Measurements from ENCODE around the gene LAMA3.

The LAMA3 gene

DNA sequence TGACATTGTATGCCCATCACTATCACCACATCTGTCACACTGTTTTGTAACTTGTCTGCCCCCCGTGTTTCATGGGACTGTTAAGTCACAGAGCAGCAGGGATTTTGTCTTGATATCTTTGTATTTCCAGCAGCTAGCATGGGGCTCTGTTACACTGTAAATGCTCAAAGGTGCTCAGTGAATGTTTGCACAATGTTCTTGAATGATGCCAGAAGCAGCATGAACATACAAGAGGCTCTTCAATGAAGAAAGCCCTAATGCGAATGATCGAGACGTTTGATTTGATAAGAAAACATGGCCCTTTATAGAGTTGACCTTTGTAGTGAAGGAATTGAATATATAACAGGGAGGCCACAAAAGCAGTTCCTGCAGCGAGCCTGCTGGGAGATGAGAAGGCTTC, 204.4 kb downstream of the LAMA3 start:
- DNase-seq (ENCODE audit: low spot score) = no peak
- TF ChIP-seq, protein P1, sequence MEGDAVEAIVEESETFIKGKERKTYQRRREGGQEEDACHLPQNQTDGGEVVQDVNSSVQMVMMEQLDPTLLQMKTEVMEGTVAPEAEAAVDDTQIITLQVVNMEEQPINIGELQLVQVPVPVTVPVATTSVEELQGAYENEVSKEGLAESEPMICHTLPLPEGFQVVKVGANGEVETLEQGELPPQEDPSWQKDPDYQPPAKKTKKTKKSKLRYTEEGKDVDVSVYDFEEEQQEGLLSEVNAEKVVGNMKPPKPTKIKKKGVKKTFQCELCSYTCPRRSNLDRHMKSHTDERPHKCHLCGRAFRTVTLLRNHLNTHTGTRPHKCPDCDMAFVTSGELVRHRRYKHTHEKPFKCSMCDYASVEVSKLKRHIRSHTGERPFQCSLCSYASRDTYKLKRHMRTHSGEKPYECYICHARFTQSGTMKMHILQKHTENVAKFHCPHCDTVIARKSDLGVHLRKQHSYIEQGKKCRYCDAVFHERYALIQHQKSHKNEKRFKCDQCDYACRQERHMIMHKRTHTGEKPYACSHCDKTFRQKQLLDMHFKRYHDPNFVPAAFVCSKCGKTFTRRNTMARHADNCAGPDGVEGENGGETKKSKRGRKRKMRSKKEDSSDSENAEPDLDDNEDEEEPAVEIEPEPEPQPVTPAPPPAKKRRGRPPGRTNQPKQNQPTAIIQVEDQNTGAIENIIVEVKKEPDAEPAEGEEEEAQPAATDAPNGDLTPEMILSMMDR (IDR thresholded peaks at IDR 0.05; ENCODE audit: extremely low read depth, missing control alignments) = no peak

DNA sequence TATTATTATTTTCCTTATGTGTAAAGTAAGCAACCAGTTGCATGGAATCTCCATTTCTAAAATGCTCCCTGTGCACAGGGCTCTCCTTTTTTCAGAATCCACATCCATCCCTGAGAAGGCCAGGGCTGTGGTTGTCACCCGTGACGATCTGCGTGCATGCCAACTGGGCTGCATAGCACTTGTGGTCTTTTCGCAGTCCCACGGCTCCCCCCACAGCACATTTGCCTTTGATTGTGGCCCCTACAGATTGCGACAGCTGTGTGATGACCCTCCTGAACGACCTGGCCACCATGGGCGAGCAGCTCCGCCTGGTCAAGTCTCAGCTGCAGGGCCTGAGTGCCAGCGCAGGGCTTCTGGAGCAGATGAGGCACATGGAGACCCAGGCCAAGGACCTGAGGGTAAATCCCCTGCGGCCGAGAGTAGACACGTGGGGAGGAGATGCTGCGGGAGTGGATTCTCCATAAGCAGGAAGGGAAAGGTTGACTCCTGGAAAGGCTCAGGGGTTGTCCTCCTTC, 205.5 kb downstream of the LAMA3 start:
- DNase-seq (ENCODE audit: low spot score) = no peak
- TF ChIP-seq, protein P1 (IDR thresholded peaks at IDR 0.05; ENCODE audit: extremely low read depth, missing control alignments) = no peak

DNA sequence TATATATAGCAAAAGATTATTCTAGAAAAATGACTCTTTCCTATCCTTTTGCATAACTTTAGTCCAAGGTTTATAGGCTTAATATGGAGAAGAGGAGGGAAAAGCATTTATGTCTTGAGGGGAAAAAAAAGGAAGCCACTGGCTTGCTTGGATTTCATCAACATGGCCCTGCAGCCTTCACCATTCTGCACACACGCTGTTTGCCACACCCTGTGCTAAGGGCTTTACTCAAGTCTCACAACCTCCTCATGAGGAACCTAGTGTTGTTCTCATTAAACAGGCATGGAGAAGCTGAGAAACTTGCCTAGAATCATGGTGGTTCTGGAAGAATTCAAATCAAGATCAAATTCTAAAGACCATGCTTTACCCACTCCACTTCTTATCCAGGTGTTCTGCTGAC, 208.0 kb downstream of the LAMA3 start:
- no peak for DNase-seq (ENCODE audit: low spot score)
- TF ChIP-seq, protein P1 (IDR thresholded peaks at IDR 0.05; ENCODE audit: extremely low read depth, missing control alignments) = no peak

DNA sequence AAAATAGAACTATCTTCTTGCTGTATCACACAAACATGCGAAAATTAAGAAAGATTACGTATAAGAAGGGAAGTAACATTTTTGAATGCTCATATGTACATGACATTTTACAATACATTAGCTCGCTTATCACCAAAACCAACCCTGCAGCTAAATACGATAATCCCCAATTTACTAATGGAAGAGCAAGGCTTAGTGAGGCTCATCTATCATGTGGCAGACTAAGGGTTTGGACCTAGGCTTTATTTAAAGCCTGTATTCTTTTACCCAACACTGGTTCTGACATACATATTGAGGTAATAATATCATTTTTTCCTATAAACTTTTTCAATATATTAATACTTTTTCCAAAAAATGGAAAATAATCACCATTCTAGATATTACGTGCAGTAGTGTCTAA, 208.5 kb downstream of the LAMA3 start:
- DNase-seq (ENCODE audit: low spot score) = no peak
- TF ChIP-seq, protein P1 (IDR thresholded peaks at IDR 0.05; ENCODE audit: extremely low read depth, missing control alignments) = no peak

DNA sequence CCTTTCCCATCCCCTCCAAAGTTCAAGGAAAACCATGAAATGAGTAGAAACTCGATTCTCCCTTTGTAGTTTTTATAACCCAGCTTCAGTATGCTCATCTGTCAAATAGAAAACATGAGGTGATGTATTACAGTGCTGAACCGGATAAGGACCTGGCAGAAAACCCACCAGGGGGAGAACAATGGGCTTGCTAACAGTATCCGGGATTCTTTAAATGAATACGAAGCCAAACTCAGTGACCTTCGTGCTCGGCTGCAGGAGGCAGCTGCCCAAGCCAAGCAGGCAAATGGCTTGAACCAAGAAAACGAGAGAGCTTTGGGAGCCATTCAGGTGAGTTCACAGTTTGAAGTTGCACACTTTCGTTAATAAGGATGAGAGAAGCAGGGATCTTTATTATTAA, 211.7 kb downstream of the LAMA3 start:
- no peak for DNase-seq (ENCODE audit: low spot score)
- TF ChIP-seq, protein P1 (IDR thresholded peaks at IDR 0.05; ENCODE audit: extremely low read depth, missing control alignments) = no peak

DNA sequence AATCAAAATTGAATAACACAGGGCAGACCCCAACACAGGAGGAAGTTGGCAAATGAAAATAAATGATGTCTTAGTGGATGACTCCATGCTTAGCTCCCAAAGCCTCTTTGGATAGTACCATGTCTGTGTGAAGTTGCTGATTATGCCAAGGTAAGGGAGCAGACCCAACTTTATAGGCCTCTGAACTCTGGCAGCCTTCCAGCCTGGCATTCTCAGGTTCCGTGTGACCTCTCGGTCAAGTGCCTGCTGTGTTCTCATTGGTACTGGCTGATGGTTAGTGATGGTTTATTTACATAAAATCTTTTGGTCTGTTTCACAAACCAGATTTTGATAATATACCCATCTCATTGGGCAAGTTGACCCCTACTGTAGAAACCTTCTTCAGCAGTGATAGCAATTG, 213.1 kb downstream of the LAMA3 start:
- no peak for DNase-seq (ENCODE audit: low spot score)
- TF ChIP-seq, protein P1 (IDR thresholded peaks at IDR 0.05; ENCODE audit: extremely low read depth, missing control alignments) = no peak

DNA sequence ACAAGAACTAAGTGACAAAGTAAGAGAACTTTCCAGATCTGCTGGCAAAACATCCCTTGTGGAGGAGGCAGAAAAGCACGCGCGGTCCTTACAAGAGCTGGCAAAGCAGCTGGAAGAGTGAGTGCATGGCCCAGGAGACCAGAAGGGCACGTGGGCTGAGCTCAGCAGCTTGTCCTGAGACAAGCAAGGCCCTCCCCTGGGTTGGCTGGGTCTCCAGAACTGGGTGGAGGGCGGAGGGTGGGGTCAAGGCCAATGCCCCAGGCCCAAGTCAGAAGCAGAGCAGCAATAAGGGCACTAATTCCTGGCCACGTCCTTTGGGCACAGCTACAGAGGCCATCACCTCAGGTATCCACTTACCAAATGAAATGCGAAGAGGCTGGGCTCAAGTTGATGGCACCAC, 214.7 kb downstream of the LAMA3 start:
- TF ChIP-seq, protein P1 (IDR thresholded peaks at IDR 0.05; ENCODE audit: extremely low read depth, missing control alignments) = no peak
- no peak for DNase-seq (ENCODE audit: low spot score)
